ENCODE data around the gene FRMD4A.

DNA sequence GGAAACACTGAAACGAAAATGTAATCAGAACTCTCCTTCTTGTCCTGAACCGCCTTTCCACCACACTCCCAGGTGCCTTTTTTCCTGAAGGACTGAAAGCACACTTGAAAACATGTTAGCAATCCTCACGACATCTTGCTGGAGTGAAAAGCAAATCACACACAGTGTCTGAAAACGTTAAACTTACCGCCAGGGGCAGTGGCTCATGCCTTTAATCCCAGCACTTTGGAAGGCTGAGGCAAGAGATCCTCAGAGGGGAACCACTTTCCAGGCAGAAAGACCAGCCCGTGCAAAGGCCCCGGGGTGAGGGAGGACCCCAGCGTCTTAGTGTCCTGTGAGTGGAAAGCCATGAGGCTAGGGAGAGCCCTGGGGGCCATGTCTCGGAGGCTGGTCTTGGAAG, 533.6 kb downstream of the FRMD4A start:
- TF ChIP-seq, protein P1, sequence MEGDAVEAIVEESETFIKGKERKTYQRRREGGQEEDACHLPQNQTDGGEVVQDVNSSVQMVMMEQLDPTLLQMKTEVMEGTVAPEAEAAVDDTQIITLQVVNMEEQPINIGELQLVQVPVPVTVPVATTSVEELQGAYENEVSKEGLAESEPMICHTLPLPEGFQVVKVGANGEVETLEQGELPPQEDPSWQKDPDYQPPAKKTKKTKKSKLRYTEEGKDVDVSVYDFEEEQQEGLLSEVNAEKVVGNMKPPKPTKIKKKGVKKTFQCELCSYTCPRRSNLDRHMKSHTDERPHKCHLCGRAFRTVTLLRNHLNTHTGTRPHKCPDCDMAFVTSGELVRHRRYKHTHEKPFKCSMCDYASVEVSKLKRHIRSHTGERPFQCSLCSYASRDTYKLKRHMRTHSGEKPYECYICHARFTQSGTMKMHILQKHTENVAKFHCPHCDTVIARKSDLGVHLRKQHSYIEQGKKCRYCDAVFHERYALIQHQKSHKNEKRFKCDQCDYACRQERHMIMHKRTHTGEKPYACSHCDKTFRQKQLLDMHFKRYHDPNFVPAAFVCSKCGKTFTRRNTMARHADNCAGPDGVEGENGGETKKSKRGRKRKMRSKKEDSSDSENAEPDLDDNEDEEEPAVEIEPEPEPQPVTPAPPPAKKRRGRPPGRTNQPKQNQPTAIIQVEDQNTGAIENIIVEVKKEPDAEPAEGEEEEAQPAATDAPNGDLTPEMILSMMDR (conservative IDR thresholded peaks at IDR 0.05 in 1 of 2, IDR thresholded peaks at IDR 0.05 in 1 of 2; ENCODE audit: extremely low read depth in 1 of 2, insufficient read depth in 1 of 2, low read depth in 1 of 2, low read length in 2 of 2) = no peak
- TF ChIP-seq EZH2 (IDR thresholded peaks at IDR 0.05; ENCODE audit: borderline replicate concordance, low read length) = no peak
